HG02852 (cell line): ENCODE measurements around the gene CEP104.

Experiments
- ATAC-seq: cut with Tn5 transposase; IDR thresholded peaks from one replicate; pipeline ENCODE4 v1.9.1; 2021; ENCODE audit warnings: mild to moderate bottlenecking, moderate library complexity; ENCODE audit not compliant: unreplicated experiment

CEP104 gene

DNA sequence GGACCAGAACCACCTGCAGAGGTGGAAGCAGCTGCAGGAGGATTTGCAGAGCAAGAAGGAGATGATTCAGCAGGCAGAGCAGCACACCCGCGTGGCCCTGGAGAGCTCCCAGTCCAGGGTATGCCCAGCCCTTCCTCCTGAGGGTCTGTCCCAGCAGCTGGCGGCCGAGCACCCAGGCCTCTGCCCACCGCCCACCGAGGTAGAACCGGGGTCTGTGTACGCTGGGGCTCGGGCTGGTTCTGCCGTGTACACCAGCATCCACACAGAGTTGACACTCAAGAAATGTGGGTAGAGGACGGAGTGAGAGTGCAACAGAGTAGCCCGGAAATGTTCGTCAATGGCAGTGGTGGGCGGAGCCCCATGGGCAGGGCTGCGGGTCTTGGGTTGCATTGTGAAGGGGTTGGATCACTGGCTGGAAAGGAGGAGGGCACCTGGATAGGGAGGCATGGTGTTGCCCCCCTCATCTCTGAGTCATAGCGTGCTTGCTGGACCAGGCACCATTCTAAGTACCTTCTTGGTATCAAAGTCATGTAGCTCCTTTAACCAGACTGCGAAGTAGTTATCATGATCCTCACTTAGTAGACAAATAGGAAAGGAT lies 89.6 kb downstream of the CEP104 start:
- no peak for ATAC-seq

DNA sequence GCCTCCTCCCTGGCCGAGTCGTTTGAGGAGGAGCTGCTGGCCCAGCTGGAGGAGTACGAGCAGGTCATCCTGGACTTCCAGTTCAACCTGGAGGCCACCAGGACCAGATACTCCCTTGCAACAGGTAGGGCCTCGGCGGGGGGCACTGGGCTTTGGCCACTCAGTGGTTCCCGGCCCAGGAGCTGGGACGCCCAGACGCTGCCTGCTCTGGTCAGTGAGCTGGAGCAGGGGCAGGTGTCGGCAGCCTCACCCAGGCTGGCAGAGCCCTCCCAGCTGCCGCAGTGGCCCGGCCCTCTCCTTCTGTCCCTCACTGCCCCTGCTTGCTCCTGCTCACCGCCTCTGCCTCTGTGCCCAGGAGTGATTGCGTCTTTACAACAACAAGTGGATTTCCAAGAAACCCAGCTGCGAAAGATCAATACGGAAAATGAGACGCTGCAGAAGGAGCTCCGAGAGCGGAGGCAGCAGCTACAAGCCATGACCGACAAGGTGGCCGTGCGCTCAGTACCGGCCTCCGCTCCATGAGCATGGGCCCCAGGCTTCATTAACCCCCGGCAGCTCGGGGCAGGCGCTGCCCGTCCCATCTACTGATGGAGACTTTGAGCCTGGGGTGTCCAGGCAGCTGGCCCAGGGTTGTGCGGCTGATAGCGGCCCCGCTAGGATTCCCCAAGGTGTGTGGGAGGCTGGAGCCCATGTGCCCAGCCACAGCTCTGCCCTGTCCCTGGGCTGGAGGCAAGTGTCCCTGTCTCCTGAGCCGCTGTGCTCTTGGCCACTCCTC lies 93.5 kb downstream of the CEP104 start:
- no peak for ATAC-seq

DNA sequence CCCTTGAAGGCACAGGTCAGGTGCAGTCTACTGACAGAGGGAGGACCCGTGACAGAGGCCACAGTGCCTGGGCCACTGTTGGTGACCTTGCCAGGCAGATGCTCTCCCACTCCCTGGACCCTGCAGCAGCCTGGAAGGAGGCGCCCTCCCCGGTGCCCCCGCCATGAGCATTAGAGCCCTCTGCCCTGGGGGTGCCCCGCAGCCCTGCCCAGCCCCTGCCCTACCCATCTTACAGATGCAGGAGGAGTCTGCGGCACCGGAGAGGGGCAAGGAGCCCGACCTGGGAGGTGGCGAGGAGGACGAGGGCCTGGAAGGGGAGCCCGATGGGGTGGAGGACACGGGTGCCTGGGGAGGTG lies 94.2 kb downstream of the CEP104 start:
- ATAC-seq = no peak

DNA sequence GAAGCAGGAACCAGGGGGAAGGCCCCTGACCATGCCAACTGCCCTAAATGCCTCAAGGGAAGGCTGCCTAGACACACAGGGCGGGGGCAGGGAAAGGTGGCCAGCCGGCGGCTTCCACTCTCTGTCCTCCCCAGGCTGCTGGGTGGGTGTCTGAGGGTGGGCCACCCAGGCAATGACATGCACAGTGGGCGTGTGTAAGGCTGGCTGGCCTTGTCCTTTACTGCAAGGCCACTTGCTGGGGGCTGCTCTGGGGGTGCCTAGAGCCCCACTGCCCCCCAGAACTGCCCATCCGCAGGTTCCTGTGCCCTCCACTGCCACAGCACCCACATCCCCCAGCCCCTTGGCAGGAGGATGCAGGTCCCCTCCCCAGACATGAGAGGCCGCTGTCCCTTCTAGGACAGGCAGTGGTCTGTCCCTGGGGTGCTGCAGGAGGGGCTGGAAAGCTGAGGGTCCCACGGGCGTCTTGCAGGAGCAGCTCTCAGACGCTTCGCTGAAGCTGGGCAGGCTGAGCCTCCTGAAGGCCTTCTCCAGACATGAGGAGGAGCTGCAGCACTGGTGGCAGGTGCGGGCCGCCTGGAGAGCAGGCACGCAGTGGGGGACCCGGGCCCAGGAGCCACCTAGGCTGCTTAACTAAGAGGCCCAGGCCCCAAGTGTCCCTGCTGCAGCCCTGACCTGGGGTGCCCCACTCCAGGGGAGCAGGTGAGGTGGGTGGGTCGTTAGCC lies 94.7 kb downstream of the CEP104 start:
- ATAC-seq = no peak
